ENCODE results near the gene NBPF1. TPM values are rescaled to one million over a fixed set of nuclear protein-coding genes. Genes with fewer than 3 reads are reported as not detected.
"Not testable (repeated sequence)": the region's sequence is repeated elsewhere in the genome, so short reads cannot be mapped to it uniquely, and the experiment has no call there.

NBPF1 gene
- total RNA-seq, 1 experiment from 2014 or later: 18.9 TPM

- not testable (repeated sequence) for DNase-seq (ENCODE audit: low read depth)
Observed at GRCh38 chr1:16553244-16553643, 60.1 kb downstream of the NBPF1 start.

- DNase-seq (ENCODE audit: low read depth): not testable (repeated sequence)
Observed at GRCh38 chr1:16550212-16550918, 63.0 kb downstream of the NBPF1 start.

GRCh38 chr1:16549545-16549944 lies 63.8 kb downstream of the NBPF1 start:
- not testable (repeated sequence) for DNase-seq (ENCODE audit: low read depth)

GRCh38 chr1:16547502-16548241 lies 65.7 kb downstream of the NBPF1 start:
- DNase-seq (ENCODE audit: low read depth): not testable (repeated sequence)

- DNase-seq (ENCODE audit: low read depth): peak; percentile 11
Observed at GRCh38 chr1:16545682-16546095, 67.7 kb downstream of the NBPF1 start.

GRCh38 chr1:16540421-16540893 lies 72.9 kb downstream of the NBPF1 start:
- not testable (repeated sequence) for DNase-seq (ENCODE audit: low read depth)

GRCh38 chr1:16537528-16537927 lies 75.8 kb downstream of the NBPF1 start:
- not testable (repeated sequence) for DNase-seq (ENCODE audit: low read depth)

- DNase-seq (ENCODE audit: low read depth): not testable (repeated sequence)
Observed at GRCh38 chr1:16536796-16537195, 76.6 kb downstream of the NBPF1 start.

- not testable (repeated sequence) for DNase-seq (ENCODE audit: low read depth)
Observed at GRCh38 chr1:16535898-16536297, 77.5 kb downstream of the NBPF1 start.

GRCh38 chr1:16535487-16535886 lies 77.9 kb downstream of the NBPF1 start:
- not testable (repeated sequence) for DNase-seq (ENCODE audit: low read depth)

GRCh38 chr1:16534829-16535456 lies 78.4 kb downstream of the NBPF1 start:
- not testable (repeated sequence) for DNase-seq (ENCODE audit: low read depth)

GRCh38 chr1:16534239-16534828 lies 79.0 kb downstream of the NBPF1 start:
- DNase-seq (ENCODE audit: low read depth): not testable (repeated sequence)

GRCh38 chr1:16532235-16532991 lies 81.0 kb downstream of the NBPF1 start:
- not testable (repeated sequence) for DNase-seq (ENCODE audit: low read depth)

GRCh38 chr1:16528338-16528737 lies 85.0 kb downstream of the NBPF1 start:
- DNase-seq (ENCODE audit: low read depth): not testable (repeated sequence)

GRCh38 chr1:16525769-16526168 lies 87.6 kb downstream of the NBPF1 start:
- DNase-seq (ENCODE audit: low read depth): not testable (repeated sequence)

GRCh38 chr1:16521679-16522078 lies 91.7 kb downstream of the NBPF1 start:
- DNase-seq (ENCODE audit: low read depth): not testable (repeated sequence)

- DNase-seq (ENCODE audit: low read depth): no peak
Observed at GRCh38 chr1:16521288-16521583, 92.1 kb downstream of the NBPF1 start.

- DNase-seq (ENCODE audit: low read depth): not testable (repeated sequence)
Observed at GRCh38 chr1:16520435-16521287, 92.7 kb downstream of the NBPF1 start.

- peak; percentile 39 for DNase-seq (ENCODE audit: low read depth)
Observed at GRCh38 chr1:16519255-16519951, 94.0 kb downstream of the NBPF1 start.

GRCh38 chr1:16518913-16519254 lies 94.5 kb downstream of the NBPF1 start:
- DNase-seq (ENCODE audit: low read depth): not testable (repeated sequence)

Measured in RPMI7951 (cell line).